Body of pancreas (tissue), 4 donors: ENCODE results near the gene PAX2.

Source experiments
- POLR2A ChIP-seq, 3 donors: fragments of 450-650 bp; IDR thresholded peaks; one replicate each; pipeline ENCODE4 v1.6.1; 2016; ENCODE audit warnings: antibody characterized with exemption in 3 of 3, mild to moderate bottlenecking in 2 of 3
- TF ChIP-seq, protein P1 (sequence below), 7 experiments: fragments of 450-650 bp in 4 of 7; fragments of 200-600 bp in 3 of 7; sonication (generic) in 3 of 7; IDR thresholded peaks; one replicate each; pipeline ENCODE4 v1.5.1; 2016 to 2019; ENCODE audit warnings: antibody characterized with exemption in 7 of 7

DNA sequence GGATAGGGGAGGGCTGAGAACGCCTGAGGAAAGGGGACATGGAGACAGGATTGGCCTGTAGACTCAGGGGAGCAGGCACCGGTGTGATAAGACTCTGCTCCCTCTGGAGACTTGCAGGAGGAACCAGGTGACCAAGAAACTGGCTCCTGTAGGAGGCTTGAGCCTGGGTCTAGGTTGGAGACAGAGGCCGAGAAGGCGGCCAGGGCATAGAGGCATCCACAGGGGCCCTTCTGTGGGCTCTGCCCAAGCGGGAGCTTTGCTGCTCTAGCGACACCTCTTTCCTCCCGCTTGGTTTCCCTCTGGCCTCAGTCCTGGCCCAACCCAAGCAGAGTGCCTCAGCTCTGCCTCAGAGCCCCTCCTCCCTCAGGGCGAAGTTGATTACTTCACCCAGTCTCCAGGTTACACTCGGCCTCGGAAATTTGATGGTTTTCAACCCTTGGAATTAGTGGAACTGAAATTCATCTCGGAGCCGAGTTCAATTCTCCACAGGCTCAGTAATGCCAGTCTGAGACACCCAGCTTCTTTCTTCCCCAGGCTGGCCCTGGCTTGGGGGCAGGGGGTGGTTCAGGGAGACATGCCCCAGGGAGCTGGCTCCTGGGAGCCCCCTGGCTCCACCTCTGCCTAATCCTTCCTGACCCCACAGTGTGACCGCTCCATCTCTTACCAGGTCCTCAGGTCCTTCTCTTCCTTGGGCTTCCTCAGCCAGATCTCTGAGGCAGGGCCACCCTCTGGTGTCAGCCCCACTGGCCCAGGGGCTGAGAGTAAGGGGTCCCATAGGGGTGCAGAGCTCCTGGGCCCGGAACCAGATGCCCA lies 60.4 kb downstream of the PAX2 start:
- TF ChIP-seq, protein P1, sequence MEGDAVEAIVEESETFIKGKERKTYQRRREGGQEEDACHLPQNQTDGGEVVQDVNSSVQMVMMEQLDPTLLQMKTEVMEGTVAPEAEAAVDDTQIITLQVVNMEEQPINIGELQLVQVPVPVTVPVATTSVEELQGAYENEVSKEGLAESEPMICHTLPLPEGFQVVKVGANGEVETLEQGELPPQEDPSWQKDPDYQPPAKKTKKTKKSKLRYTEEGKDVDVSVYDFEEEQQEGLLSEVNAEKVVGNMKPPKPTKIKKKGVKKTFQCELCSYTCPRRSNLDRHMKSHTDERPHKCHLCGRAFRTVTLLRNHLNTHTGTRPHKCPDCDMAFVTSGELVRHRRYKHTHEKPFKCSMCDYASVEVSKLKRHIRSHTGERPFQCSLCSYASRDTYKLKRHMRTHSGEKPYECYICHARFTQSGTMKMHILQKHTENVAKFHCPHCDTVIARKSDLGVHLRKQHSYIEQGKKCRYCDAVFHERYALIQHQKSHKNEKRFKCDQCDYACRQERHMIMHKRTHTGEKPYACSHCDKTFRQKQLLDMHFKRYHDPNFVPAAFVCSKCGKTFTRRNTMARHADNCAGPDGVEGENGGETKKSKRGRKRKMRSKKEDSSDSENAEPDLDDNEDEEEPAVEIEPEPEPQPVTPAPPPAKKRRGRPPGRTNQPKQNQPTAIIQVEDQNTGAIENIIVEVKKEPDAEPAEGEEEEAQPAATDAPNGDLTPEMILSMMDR (IDR thresholded peaks at IDR 0.05), result no peak
- no peak for TF ChIP-seq POLR2A (IDR thresholded peaks at IDR 0.05)
